ENCODE measurements around the gene CCNJ.
A peak's percentile ranks its signal among the peaks of the same experiment; 100 is the strongest.

Gene CCNJ

DNA sequence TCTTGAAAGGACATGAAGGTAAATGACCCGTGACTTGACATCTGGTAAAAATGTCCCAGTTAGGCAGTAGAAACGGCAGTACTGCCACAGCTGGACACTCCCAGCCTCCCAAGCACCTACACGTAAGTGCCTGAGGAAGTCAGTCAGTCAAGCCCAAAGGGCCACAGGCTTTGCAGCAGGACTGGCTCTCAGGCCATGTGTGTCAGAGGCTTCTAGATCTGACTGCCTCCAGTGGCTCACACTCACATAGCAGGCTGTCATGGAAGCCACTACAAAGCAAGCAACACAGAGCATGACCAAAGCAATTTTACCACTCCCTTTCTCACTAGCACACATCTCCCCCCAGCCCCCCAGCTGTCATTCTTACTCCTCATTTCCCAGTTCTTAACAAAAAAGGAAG is 17.8 kb upstream of the CCNJ start:
- Histone ChIP-seq H3K9ac (ENCODE audit: low read depth, low read length, poor library complexity, severe bottlenecking) (no peak overlapping the region), H2AFZ (ENCODE audit: low read length) (no peak overlapping the region)

DNA sequence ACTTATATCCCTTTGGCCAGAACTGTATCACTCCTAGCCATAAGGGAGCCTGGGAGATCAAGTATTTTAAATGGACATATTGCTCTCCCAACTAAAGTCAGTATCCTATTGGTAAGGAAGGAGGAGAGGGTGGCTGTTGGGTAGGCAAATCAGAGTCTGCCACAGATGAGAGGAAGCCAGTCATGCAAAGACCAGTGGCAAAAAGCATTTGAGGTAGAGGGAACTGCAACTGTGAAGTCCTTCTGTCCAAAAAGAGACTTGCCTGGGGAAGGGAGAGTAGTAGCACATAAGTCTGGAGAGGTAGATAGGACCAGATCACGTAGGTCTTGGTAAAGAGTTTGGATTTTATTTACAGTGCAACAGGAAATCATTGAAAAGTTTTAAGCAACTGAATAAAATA is 8.8 kb upstream of the CCNJ start:
- no peaks in the 10 kb centered on the region for H4K20me1 ChIP-seq (ENCODE audit: insufficient read depth, low read length, poor library complexity, severe bottlenecking)
- no peak for TF ChIP-seq EZH2phosphoT487 (IDR thresholded peaks at IDR 0.05; ENCODE audit: borderline replicate concordance)
- TF ChIP-seq, protein P1, sequence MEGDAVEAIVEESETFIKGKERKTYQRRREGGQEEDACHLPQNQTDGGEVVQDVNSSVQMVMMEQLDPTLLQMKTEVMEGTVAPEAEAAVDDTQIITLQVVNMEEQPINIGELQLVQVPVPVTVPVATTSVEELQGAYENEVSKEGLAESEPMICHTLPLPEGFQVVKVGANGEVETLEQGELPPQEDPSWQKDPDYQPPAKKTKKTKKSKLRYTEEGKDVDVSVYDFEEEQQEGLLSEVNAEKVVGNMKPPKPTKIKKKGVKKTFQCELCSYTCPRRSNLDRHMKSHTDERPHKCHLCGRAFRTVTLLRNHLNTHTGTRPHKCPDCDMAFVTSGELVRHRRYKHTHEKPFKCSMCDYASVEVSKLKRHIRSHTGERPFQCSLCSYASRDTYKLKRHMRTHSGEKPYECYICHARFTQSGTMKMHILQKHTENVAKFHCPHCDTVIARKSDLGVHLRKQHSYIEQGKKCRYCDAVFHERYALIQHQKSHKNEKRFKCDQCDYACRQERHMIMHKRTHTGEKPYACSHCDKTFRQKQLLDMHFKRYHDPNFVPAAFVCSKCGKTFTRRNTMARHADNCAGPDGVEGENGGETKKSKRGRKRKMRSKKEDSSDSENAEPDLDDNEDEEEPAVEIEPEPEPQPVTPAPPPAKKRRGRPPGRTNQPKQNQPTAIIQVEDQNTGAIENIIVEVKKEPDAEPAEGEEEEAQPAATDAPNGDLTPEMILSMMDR (conservative IDR thresholded peaks at IDR 0.05; ENCODE audit: low read length): no peak
- no peaks in the 10 kb centered on the region for H3K36me3 ChIP-seq (ENCODE audit: insufficient read depth, low read length)
- no peak overlapping the region for H3K4me3 ChIP-seq (ENCODE audit: low read length, poor library complexity, severe bottlenecking)
- H3K4me1 ChIP-seq (ENCODE audit: insufficient read depth, low read length, poor library complexity, severe bottlenecking): no peaks in the 10 kb centered on the region
- H3K27me3 ChIP-seq (ENCODE audit: insufficient read depth, low read length, poor library complexity, severe bottlenecking): no peaks in the 10 kb centered on the region
- H3K4me2 ChIP-seq (ENCODE audit: low read depth, low read length, poor library complexity, severe bottlenecking): no peak overlapping the region
- no peaks in the 10 kb centered on the region for H3K79me2 ChIP-seq (ENCODE audit: insufficient read depth, low read length)
- H3K9ac ChIP-seq (ENCODE audit: low read depth, low read length, poor library complexity, severe bottlenecking): no peak overlapping the region
- no peaks in the 10 kb centered on the region for H3K9me2 ChIP-seq (replicated peaks; ENCODE audit: low read depth, low read length)
- no peak overlapping the region for H2AFZ ChIP-seq (ENCODE audit: low read length)
- H3F3A ChIP-seq (ENCODE audit: low read depth): no peaks in the 10 kb centered on the region
- no peaks in the 10 kb centered on the region for H3K9me3 ChIP-seq (ENCODE audit: insufficient read depth, low read depth, low read length)

More for the DNA sequence above, 17.8 kb upstream of the CCNJ start:
- Histone ChIP-seq H3K9me3 (ENCODE audit: insufficient read depth, low read depth, low read length) (no peaks in the 10 kb centered on the region), H3F3A (ENCODE audit: low read depth) (no peaks in the 10 kb centered on the region), H4K20me1 (ENCODE audit: insufficient read depth, low read length, poor library complexity, severe bottlenecking) (no peaks in the 10 kb centered on the region), H3K79me2 (ENCODE audit: insufficient read depth, low read length) (no peaks in the 10 kb centered on the region), H3K27me3 (ENCODE audit: insufficient read depth, low read length, poor library complexity, severe bottlenecking) (no peaks in the 10 kb centered on the region), H3K4me1 (ENCODE audit: insufficient read depth, low read length, poor library complexity, severe bottlenecking) (no peaks in the 10 kb centered on the region), H3K4me3 (ENCODE audit: low read length, poor library complexity, severe bottlenecking) (no peak overlapping the region), H3K9me2 (replicated peaks; ENCODE audit: low read depth, low read length) (no peaks in the 10 kb centered on the region), H3K4me2 (ENCODE audit: low read depth, low read length, poor library complexity, severe bottlenecking) (no peak overlapping the region), H3K36me3 (ENCODE audit: insufficient read depth, low read length) (no peaks in the 10 kb centered on the region)
- TF ChIP-seq, protein P1 (conservative IDR thresholded peaks at IDR 0.05; ENCODE audit: low read length): peak; percentile 55
- TF ChIP-seq EZH2phosphoT487 (IDR thresholded peaks at IDR 0.05; ENCODE audit: borderline replicate concordance): no peak

DNA sequence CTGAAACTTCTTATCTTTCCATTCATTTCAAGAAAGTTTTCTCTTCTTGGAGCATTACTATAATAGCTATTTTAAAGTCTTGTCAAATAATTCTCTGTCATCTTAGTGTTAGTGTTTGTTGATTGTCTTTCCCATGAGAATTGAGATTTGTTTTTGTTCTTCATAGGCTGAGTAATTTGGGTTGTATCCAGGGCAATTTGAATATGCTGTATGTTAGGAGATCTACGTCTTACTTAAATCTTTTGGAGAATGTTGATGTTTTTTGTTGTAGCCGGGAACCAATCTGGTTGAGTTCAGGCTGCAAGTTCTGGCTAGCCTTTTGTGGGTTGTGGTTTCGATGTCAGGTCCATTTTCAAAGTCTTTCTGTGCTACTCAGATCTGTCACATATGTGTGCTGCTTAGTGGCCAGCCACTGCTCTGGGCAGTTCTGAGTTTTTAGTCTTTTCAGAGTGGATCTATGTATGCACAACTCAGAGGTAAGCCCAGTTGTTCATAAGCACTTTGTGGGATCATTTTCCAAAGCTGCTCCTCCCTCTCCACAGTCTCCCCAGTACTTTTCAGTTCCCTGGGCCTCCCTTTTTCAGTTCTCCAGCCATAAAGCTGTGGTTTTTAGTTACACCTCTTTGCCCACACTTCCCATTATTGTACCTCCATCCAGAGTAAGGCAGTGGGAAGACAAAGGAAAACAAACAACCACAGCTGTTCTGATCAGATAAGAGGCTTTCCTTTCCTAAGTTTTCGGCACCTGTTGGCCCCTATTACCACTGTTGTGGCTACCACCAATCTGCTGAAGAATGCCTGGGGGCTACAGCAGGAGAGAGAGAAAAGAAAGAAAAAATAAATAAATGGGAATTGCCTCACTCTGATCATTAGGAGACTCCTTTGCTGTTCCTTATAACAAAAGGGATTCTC is 4.7 kb upstream of the CCNJ start:
- Histone ChIP-seq H3K4me1 (ENCODE audit: insufficient read depth, low read length, poor library complexity, severe bottlenecking) (peaks cover 9% of the 10 kb centered on the region), H3K4me3 (ENCODE audit: low read length, poor library complexity, severe bottlenecking) (no peak overlapping the region), H3K9ac (ENCODE audit: low read depth, low read length, poor library complexity, severe bottlenecking) (no peak overlapping the region), H3F3A (ENCODE audit: low read depth) (no peaks in the 10 kb centered on the region), H3K27me3 (ENCODE audit: insufficient read depth, low read length, poor library complexity, severe bottlenecking) (no peaks in the 10 kb centered on the region), H3K36me3 (ENCODE audit: insufficient read depth, low read length) (no peaks in the 10 kb centered on the region), H2AFZ (ENCODE audit: low read length) (no peak overlapping the region), H3K9me2 (replicated peaks; ENCODE audit: low read depth, low read length) (no peaks in the 10 kb centered on the region), H4K20me1 (ENCODE audit: insufficient read depth, low read length, poor library complexity, severe bottlenecking) (no peaks in the 10 kb centered on the region), H3K9me3 (ENCODE audit: insufficient read depth, low read depth, low read length) (no peaks in the 10 kb centered on the region), H3K79me2 (ENCODE audit: insufficient read depth, low read length) (peaks cover 7% of the 10 kb centered on the region), H3K4me2 (ENCODE audit: low read depth, low read length, poor library complexity, severe bottlenecking) (no peak overlapping the region)
- no peak for TF ChIP-seq EZH2phosphoT487 (IDR thresholded peaks at IDR 0.05; ENCODE audit: borderline replicate concordance)
- TF ChIP-seq, protein P1 (conservative IDR thresholded peaks at IDR 0.05; ENCODE audit: low read length): no peak
